Pancreas (tissue), 10 donors: ENCODE results near the gene SNX21. TPM values are rescaled to one million over a fixed set of nuclear protein-coding genes. Genes with fewer than 3 reads are reported as not detected.

ENCODE experiments used
- ATAC-seq, 4 donors: fragments of 200-7000 bp; cut with Tn5 transposase; one replicate each; pipeline versions ENCODE4 v1.8.0 to v1.9.1; 2020; ENCODE audit warnings: mild to moderate bottlenecking in 4 of 4, moderate library complexity in 4 of 4
- DNase-seq, 6 donors: peaks; one replicate each; pipeline ENCODE4 v3.0.0-alpha.2; 2020
- FAIRE-seq: peaks from 2 replicates; lab custom pipeline; 2012; peaks lifted over from hg19 to GRCh38; lab: Jason Lieb, UNC
- H3K27ac ChIP-seq, 4 donors: fragments of 200-600 bp; sonication (generic); 1 replicate in 3 of 4; 2 replicates in 1 of 4; pipeline versions ENCODE4 v1.5.0 to v1.8.0; 2020
- H3K27me3 ChIP-seq, 4 donors: fragments of 200-600 bp; one replicate each; pipeline ENCODE4 v1.8.0; 2021
- H3K36me3 ChIP-seq, 3 donors: fragments of 200-600 bp; sonication (generic) in 1 of 3; one replicate each; pipeline versions ENCODE4 v1.5.0 to v1.8.0; 2020 to 2021
- H3K4me1 ChIP-seq, 3 donors: fragments of 200-600 bp; one replicate each; pipeline ENCODE4 v1.8.0; 2021
- H3K4me3 ChIP-seq, 4 donors: fragments of 200-600 bp; sonication (generic) in 2 of 4; one replicate each; pipeline versions ENCODE4 v1.5.0 to v1.8.0; 2020 to 2021
- H3K9me3 ChIP-seq, 4 donors: fragments of 200-600 bp; one replicate each; pipeline ENCODE4 v1.8.0; 2021
- WGBS, 2 donors: extraction: QIAGEN DNeasy Blood & Tissue Kit; methylation state at CpG; one replicate each; pipeline ENCODE4 v1.1.7; 2013; 5-methylcytosine and 5-hydroxymethylcytosine counted together
- intact Hi-C, 3 donors: fragments of 100-400 bp; cut with DNase I; formaldehyde crosslinking; loops; one replicate each; pipeline versions ENCODE4 v1.11.1 to v1.14.2; 2022
- polyA plus RNA-seq, 2 donors: library from polyadenylated mRNA; stranded (reverse); fragments of 200-250 nt; gene quantifications; one replicate each; pipeline ENCODE4 v1.2.3, GENCODE V29; 2013
- total RNA-seq, 6 donors: library from RNA; stranded (reverse); fragmentation: NEBNext Ultra II Directional in 4 of 6; extraction: Animal tissue kit (Norgen Biotek cat#: 25700) in 4 of 6; gene quantifications; one replicate each; pipeline versions ENCODE4 v1.2.1 to v1.2.4, GENCODE V29; 2021 to 2023
- TF ChIP-seq, protein P1 (sequence below), 4 donors: fragments of 200-600 bp; sonication (generic) in 3 of 4; IDR thresholded peaks; one replicate each; pipeline versions ENCODE4 v1.5.0 to v1.8.0; 2021; ENCODE audit warnings: antibody characterized with exemption in 4 of 4
- donor health status: healthy with polysubstance abuse.
- donor health status: DM: no; HTN: no; CAD: no; lungs with moderate emphysema.
- donor health status: DM: no; HTN: no; CAD: no.
- donor health status: control.
- donor health status: control.
- donor health status: Bipolar disorder and iron deficiency.
- donor health status: DM: yes; HTN: yes; CAD: no.
- donor health status: DM: no; HTN: no; CAD: no.
- donor health status: DM: no; HTN: no; CAD: no.
- donor health status: DM: yes; HTN: yes; CAD: no.

Gene SNX21
- total and polyA plus RNA-seq, 8 donors: 4.6 to 22.6 (median 6.7) TPM

DNA sequence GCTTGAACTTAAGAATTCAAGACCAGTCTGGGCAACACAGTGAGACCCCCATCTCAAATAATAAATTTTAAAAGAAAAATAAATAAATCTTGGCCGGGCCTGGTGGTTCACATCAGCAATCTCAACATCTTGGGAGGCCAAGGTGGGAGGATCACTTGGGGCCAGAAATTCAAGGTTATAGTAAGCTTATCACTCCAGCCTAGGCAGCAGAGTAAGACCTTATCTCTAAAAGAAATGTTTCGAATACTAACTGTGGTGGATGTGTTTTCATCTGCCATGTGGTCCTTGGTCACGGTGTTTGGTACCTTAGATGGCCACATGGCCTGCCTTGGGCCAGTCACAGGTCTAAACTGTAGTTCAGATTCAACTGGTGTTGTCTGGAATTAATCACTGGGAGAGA is 15.4 kb upstream of the SNX21 start:
- TF ChIP-seq, protein P1, sequence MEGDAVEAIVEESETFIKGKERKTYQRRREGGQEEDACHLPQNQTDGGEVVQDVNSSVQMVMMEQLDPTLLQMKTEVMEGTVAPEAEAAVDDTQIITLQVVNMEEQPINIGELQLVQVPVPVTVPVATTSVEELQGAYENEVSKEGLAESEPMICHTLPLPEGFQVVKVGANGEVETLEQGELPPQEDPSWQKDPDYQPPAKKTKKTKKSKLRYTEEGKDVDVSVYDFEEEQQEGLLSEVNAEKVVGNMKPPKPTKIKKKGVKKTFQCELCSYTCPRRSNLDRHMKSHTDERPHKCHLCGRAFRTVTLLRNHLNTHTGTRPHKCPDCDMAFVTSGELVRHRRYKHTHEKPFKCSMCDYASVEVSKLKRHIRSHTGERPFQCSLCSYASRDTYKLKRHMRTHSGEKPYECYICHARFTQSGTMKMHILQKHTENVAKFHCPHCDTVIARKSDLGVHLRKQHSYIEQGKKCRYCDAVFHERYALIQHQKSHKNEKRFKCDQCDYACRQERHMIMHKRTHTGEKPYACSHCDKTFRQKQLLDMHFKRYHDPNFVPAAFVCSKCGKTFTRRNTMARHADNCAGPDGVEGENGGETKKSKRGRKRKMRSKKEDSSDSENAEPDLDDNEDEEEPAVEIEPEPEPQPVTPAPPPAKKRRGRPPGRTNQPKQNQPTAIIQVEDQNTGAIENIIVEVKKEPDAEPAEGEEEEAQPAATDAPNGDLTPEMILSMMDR (IDR thresholded peaks at IDR 0.05): no peak
- intact Hi-C loops: no loop called here
- FAIRE-seq (no peak), DNase-seq (no peak), ATAC-seq (no peak)
- no peak overlapping the region for H3K4me3 ChIP-seq
- H3K27me3 ChIP-seq: peaks cover 0 to 15% (median 2%) of the 10 kb centered on the region in 4 donors
- no peaks in the 10 kb centered on the region for H3K9me3 ChIP-seq
- 66% methylated on average over 3 of the region's 3 CpGs for WGBS, 2 donors
- H3K4me1 ChIP-seq: peaks cover 0 to 4% (median 0%) of the 10 kb centered on the region in 3 donors
- H3K27ac ChIP-seq: no peak overlapping the region
- H3K36me3 ChIP-seq: no peaks in the 10 kb centered on the region

DNA sequence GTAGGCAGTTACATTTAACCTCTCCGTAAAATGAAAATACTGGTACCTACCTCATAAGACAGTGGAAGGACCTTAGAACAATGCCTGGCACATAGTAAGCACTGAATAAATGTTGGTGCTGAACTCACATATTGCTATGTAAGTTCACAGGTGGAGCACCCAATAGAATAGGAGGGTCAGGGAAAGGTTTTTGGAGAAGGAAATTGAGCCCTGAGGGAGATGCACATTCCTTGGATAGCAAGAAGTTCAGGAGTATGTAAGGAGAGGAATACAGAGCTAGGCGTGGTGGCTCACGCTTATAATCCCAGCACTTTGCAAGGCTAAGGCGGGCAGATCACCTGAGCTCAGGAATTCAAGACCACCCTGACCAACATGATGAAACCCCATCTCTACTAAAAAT is 14.1 kb upstream of the SNX21 start:
- peaks cover 0 to 15% (median 2%) of the 10 kb centered on the region in 4 donors for H3K27me3 ChIP-seq
- no peak for DNase-seq
- no peaks in the 10 kb centered on the region for H3K36me3 ChIP-seq
- H3K27ac ChIP-seq: no peak overlapping the region
- intact Hi-C loops: no loop called here
- no peaks in the 10 kb centered on the region for H3K9me3 ChIP-seq
- no peak overlapping the region for H3K4me3 ChIP-seq
- H3K4me1 ChIP-seq: peaks cover 0 to 4% (median 0%) of the 10 kb centered on the region in 3 donors
- TF ChIP-seq, protein P1 (IDR thresholded peaks at IDR 0.05): no peak
- ATAC-seq: no peak
- no peak for FAIRE-seq
- 88 to 96% methylated on average over 4 of the region's 4 CpGs for WGBS, 2 donors

DNA sequence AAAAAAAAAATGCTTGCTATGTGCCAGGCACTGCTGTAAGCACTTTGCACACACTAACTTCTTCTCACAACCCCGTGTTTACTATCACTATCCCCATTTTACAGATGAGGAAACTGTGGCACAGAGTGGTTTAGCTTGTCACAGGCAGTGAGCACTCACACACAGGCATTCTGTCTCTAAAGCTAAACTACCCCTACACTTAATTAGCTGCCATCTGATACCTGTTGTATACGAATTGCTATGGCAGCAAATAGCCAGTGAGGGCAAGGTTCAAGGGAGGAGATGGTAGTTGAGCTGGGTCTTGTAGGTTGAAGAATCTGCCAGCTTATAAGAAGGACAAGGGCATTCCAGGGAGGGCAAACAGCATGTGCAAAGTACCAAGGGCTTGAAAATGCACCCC is 11.7 kb upstream of the SNX21 start:
- WGBS, 2 donors: 47 to 55% methylated on average over 2 of the region's 2 CpGs
- no peak for ATAC-seq
- intact Hi-C loops: loop anchor here in 1 of 3 donors (10.0 kb wide), 1 partner anchor 143 kb away; no protein-coding TSS in a partner anchor
- H3K27me3 ChIP-seq: peaks cover 0 to 15% (median 2%) of the 10 kb centered on the region in 4 donors
- no peak for FAIRE-seq
- peaks cover 0 to 4% (median 0%) of the 10 kb centered on the region in 3 donors for H3K4me1 ChIP-seq
- DNase-seq: no peak
- H3K9me3 ChIP-seq: no peaks in the 10 kb centered on the region
- no peak overlapping the region for H3K4me3 ChIP-seq
- H3K27ac ChIP-seq: no peak overlapping the region
- H3K36me3 ChIP-seq: no peaks in the 10 kb centered on the region
- TF ChIP-seq, protein P1 (IDR thresholded peaks at IDR 0.05): no peak

DNA sequence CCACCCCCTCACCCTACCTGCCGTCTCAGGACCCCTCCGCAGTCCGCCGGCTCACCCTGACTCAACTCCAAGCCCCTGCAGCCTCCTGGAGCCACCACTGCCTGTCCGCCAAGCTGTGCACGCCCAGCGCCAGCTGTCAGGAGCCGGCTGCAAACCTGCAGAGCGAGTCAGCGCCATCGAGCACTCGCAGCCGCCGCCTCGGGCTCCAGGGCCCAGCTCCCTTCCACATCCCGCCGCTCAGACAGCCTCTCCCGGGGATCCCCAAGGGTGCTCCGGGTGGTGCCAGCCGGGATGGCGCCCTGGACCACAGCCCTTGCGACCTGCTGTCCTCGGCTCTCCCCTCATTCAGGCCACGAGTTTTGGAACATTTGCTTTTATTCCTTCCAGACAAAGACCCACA is 10.7 kb upstream of the SNX21 start:
- Histone ChIP-seq H3K4me3 (no peak overlapping the region), H3K4me1 (peaks cover 0 to 4% (median 0%) of the 10 kb centered on the region in 3 donors), H3K27me3 (peaks cover 0 to 15% (median 2%) of the 10 kb centered on the region in 4 donors), H3K9me3 (no peaks in the 10 kb centered on the region), H3K27ac (no peak overlapping the region), H3K36me3 (no peaks in the 10 kb centered on the region)
- peak; percentile 51 to 75 (median 70) for ATAC-seq
- TF ChIP-seq, protein P1 (IDR thresholded peaks at IDR 0.05): no peak
- no peak for FAIRE-seq
- intact Hi-C loops: loop anchor here in 1 of 3 donors (10.0 kb wide), 1 partner anchor 142 kb away; no protein-coding TSS in a partner anchor
- DNase-seq: peak in 3 of 6 donors; percentile 46 to 80 (median 75)
- 3 to 5% methylated on average over 24 of the region's 24 CpGs for WGBS, 2 donors
